Omental fat pad (tissue), 4 donors: ENCODE results near the gene CCDC187. TPM values are rescaled to one million over a fixed set of nuclear protein-coding genes. Genes with fewer than 3 reads are reported as not detected.
"Not testable (repeated sequence)": the region's sequence is repeated elsewhere in the genome, so short reads cannot be mapped to it uniquely, and the experiment has no call there.

Experiments used
- ATAC-seq: fragments of 150-250 bp; one replicate; pipeline ENCODE4 v1.9.1; 2016; ENCODE audit warnings: mild to moderate bottlenecking, moderate library complexity; ENCODE audit not compliant: low FRiP score
- DNase-seq: peaks from one replicate; pipeline ENCODE4 v3.0.0-alpha.2; 2019; ENCODE audit warnings: low spot score
- CTCF ChIP-seq, 3 donors: fragments of 450-650 bp; IDR thresholded peaks; one replicate each; pipeline ENCODE4 v1.5.1; 2016 to 2017; ENCODE audit warnings: antibody characterized with exemption in 3 of 3, mild to moderate bottlenecking in 3 of 3, moderate library complexity in 2 of 3
- total RNA-seq, 4 donors: library from RNA; depleted of rRNA; stranded (reverse); fragments of >200 nt; gene quantifications; one replicate each; pipeline ENCODE4 v1.1.0, GENCODE V29; 2016

CCDC187 gene
- total RNA-seq: not detected

GRCh38 chr9:136303825-136304416 is at the start of gene CCDC187:
Gene CCDC187, minus strand, starts transcription at chr9:136304094. Its CDS starts 264 bp downstream, at chr9:136303830.
- TF ChIP-seq CTCF (IDR thresholded peaks at IDR 0.05): no peak
- DNase-seq (no peak), ATAC-seq (no peak)

- DNase-seq (no peak), ATAC-seq (no peak)
- TF ChIP-seq CTCF (IDR thresholded peaks at IDR 0.05): no peak
These were observed 49.2 kb upstream of the CCDC187 start for GRCh38 chr9:136353088-136353487.

GRCh38 chr9:136352682-136353081 is 48.8 kb upstream of the CCDC187 start:
- peak; percentile 33 for ATAC-seq
- no peak for TF ChIP-seq CTCF (IDR thresholded peaks at IDR 0.05)

GRCh38 chr9:136351868-136352267 is 48.0 kb upstream of the CCDC187 start:
- not testable (repeated sequence) for ATAC-seq, DNase-seq

More at GRCh38 chr9:136352682-136353081, 48.8 kb upstream of the CCDC187 start:
- DNase-seq: no peak

GRCh38 chr9:136351252-136351800 is 47.4 kb upstream of the CCDC187 start:
- no peak for DNase-seq
- ATAC-seq: no peak
- no peak for TF ChIP-seq CTCF (IDR thresholded peaks at IDR 0.05)

- ATAC-seq (no peak), DNase-seq (no peak)
- no peak for TF ChIP-seq CTCF (IDR thresholded peaks at IDR 0.05)
These were observed 45.7 kb upstream of the CCDC187 start for GRCh38 chr9:136349546-136349945.

GRCh38 chr9:136348691-136349090 is 44.8 kb upstream of the CCDC187 start:
- no peak for DNase-seq
- TF ChIP-seq CTCF (IDR thresholded peaks at IDR 0.05): no peak
- ATAC-seq: no peak
